Ascending aorta (tissue), 2 donors: ENCODE data around the gene AOC1. TPM values are rescaled to one million over a fixed set of nuclear protein-coding genes. Genes with fewer than 3 reads are reported as not detected.

ENCODE experiments used
- DNase-seq, 2 donors: peaks; one replicate each; pipeline ENCODE4 v3.0.0-alpha.2; 2019; ENCODE audit warnings: low spot score in 2 of 2
- H3K27ac ChIP-seq, 2 donors: fragments of 200-600 bp; sonication (generic); one replicate each; pipeline ENCODE4 v1.5.1; 2016 to 2017; ENCODE audit warnings: mild to moderate bottlenecking in 1 of 2
- H3K27me3 ChIP-seq: fragments of 200-600 bp; sonication (generic); one replicate; pipeline ENCODE4 v1.5.1; 2017
- H3K36me3 ChIP-seq, 2 donors: fragments of 200-600 bp; sonication (generic); one replicate each; pipeline ENCODE4 v1.5.1; 2016
- H3K4me1 ChIP-seq, 2 donors: fragments of 200-600 bp; sonication (generic); one replicate each; pipeline ENCODE4 v1.5.1; 2016 to 2017; ENCODE audit warnings: mild to moderate bottlenecking in 1 of 2
- H3K4me3 ChIP-seq, 2 donors: fragments of 200-600 bp; sonication (generic); one replicate each; pipeline ENCODE4 v1.5.1; 2016 to 2017; ENCODE audit warnings: mild to moderate bottlenecking in 1 of 2
- H3K9me3 ChIP-seq, 2 donors: fragments of 200-600 bp; sonication (generic); one replicate each; pipeline ENCODE4 v1.5.1; 2016
- CTCF ChIP-seq, 3 experiments: fragments of 200-600 bp in 2 of 3; fragments of 450-650 bp in 1 of 3; sonication (generic) in 2 of 3; IDR thresholded peaks; one replicate each; pipeline ENCODE4 v1.5.1; 2016 to 2019; ENCODE audit warnings: antibody characterized with exemption in 3 of 3, mild to moderate bottlenecking in 1 of 3, moderate library complexity in 1 of 3
- intact Hi-C: fragments of 100-400 bp; cut with DNase I; formaldehyde crosslinking; loops from one replicate; pipeline ENCODE4 v1.15.1; 2023
- total RNA-seq: library from RNA; depleted of rRNA; stranded (reverse); fragments of >200 nt; gene quantifications from one replicate; pipeline ENCODE4 v1.1.0, GENCODE V29; 2016

AOC1 gene
- total RNA-seq, 1 donor from 2014 or later, result 0.75 TPM

- Histone ChIP-seq H3K4me3 (no peak overlapping the region), H3K9me3 (no peaks in the 10 kb centered on the region), H3K4me1 (no peaks in the 10 kb centered on the region), H3K36me3 (no peaks in the 10 kb centered on the region), H3K27me3 (no peaks in the 10 kb centered on the region), H3K27ac (no peak overlapping the region)
- intact Hi-C loops, result loop anchor here (1.0 to 2.0 kb wide), 3 partner anchors 91 to 214 kb away; no protein-coding TSS in a partner anchor
- DNase-seq, result no peak
- no peak for TF ChIP-seq CTCF (IDR thresholded peaks at IDR 0.05)
Observed at GRCh38 chr7:150897502-150898474, 45.5 kb downstream of the AOC1 start.

GRCh38 chr7:150898475-150899011 lies 46.2 kb downstream of the AOC1 start:
- Histone ChIP-seq H3K27ac (no peak overlapping the region), H3K4me3 (no peak overlapping the region), H3K4me1 (no peaks in the 10 kb centered on the region), H3K36me3 (no peaks in the 10 kb centered on the region), H3K27me3 (no peaks in the 10 kb centered on the region), H3K9me3 (no peaks in the 10 kb centered on the region)
- intact Hi-C loops, result loop anchor here (1.0 to 2.0 kb wide), 3 partner anchors 90 to 213 kb away; no protein-coding TSS in a partner anchor
- peak; percentile 71 to 97 (median 91) for TF ChIP-seq CTCF (IDR thresholded peaks at IDR 0.05)
- peak in 1 of 2 donors; percentile 85 for DNase-seq

GRCh38 chr7:150900675-150901074 lies 48.4 kb downstream of the AOC1 start:
- Histone ChIP-seq H3K9me3 (no peaks in the 10 kb centered on the region), H3K27ac (no peak overlapping the region), H3K4me1 (peaks cover 0 to 8% of the 10 kb centered on the region in 2 donors), H3K36me3 (no peaks in the 10 kb centered on the region), H3K27me3 (no peaks in the 10 kb centered on the region), H3K4me3 (no peak overlapping the region)
- intact Hi-C loops, result loop anchor here (10.0 kb wide), 1 partner anchor 274 kb away; no protein-coding TSS in a partner anchor
- no peak for DNase-seq
- no peak for TF ChIP-seq CTCF (IDR thresholded peaks at IDR 0.05)

GRCh38 chr7:150901160-150902035 lies 49.1 kb downstream of the AOC1 start:
- Histone ChIP-seq H3K9me3 (no peaks in the 10 kb centered on the region), H3K36me3 (no peaks in the 10 kb centered on the region), H3K27ac (no peak overlapping the region), H3K27me3 (no peaks in the 10 kb centered on the region), H3K4me1 (peaks cover 0 to 8% of the 10 kb centered on the region in 2 donors), H3K4me3 (no peak overlapping the region)
- intact Hi-C loops, result loop anchor here (10.0 kb wide), 1 partner anchor 273 kb away; no protein-coding TSS in a partner anchor
- no peak for DNase-seq
- TF ChIP-seq CTCF (IDR thresholded peaks at IDR 0.05), result no peak
